SU-DHL-6 (cell line): ENCODE data around the gene SMPDL3B.

ENCODE experiments used
- CTCF ChIP-seq: fragments of 200-600 bp; sonication (generic); IDR thresholded peaks from one replicate; pipeline ENCODE4 v1.5.1; 2017; ENCODE audit warnings: antibody characterized with exemption, mild to moderate bottlenecking, low read length, moderate library complexity; ENCODE audit not compliant: insufficient read depth, poor library complexity, severe bottlenecking
- EZH2phosphoT487 ChIP-seq: fragments of 200-600 bp; sonication (generic), shearing (Covaris generic); conservative IDR thresholded peaks from 2 replicates; pipeline ENCODE4 v1.6.1; 2018; ENCODE audit warnings: mild to moderate bottlenecking, antibody characterized with exemption, low read length, moderate library complexity, mixed read lengths

GRCh38 chr1:27952147-27952546, 17.3 kb downstream of the SMPDL3B start:
- TF ChIP-seq CTCF (no peak), EZH2phosphoT487 (no peak)
